Measurements from ENCODE around the gene FSHR. TPM values are rescaled to one million over a fixed set of nuclear protein-coding genes. Genes with fewer than 3 reads are reported as not detected.

The FSHR gene
- total and polyA plus RNA-seq, 2 experiments from 2014 or later = not detected

- peaks cover 4% of the 10 kb centered on the region; the same call in 1 of the 2 replicates for H3K9me2 ChIP-seq (ENCODE audit: insufficient read depth)
Measured at GRCh38 chr2:48983551-48983950, 170.8 kb downstream of the FSHR start.

More at GRCh38 chr2:48983551-48983950, 170.8 kb downstream of the FSHR start:
- H3K27ac ChIP-seq (ENCODE audit: low read depth) = no peak overlapping the region
- Mint-ChIP-seq H3K27ac (no peak overlapping the region), H3K36me3 (ENCODE audit: low read depth) (no peaks in the 10 kb centered on the region), H3K4me3 (no peak overlapping the region), H3K4me1 (no peaks in the 10 kb centered on the region), H3K27me3 (ENCODE audit: insufficient read depth, low read depth, poor library complexity) (peaks cover 3% of the 10 kb centered on the region), H3K9me3 (peaks cover 3% of the 10 kb centered on the region; the same call in 1 of the 3 replicates)
- no peaks in the 10 kb centered on the region for H3K79me2 ChIP-seq (replicated peaks; ENCODE audit: insufficient read depth)
- no peak overlapping the region for H3K4me3 ChIP-seq
- TF ChIP-seq JUNB (IDR thresholded peaks at IDR 0.05; ENCODE audit: unreplicated experiment) = no peak
- no peak for TF ChIP-seq ZNF114 (CRISPR knock-in tag; IDR thresholded peaks at IDR 0.05)
- TF ChIP-seq ZNF462 (CRISPR knock-in tag; IDR thresholded peaks at IDR 0.05) = no peak
- TF ChIP-seq POLR2AphosphoS5 (IDR thresholded peaks at IDR 0.05; ENCODE audit: low read depth) = no peak
- no peak for TF ChIP-seq STAT1 (IDR thresholded peaks at IDR 0.05; ENCODE audit: unreplicated experiment)
- no peak for TF ChIP-seq REST (IDR thresholded peaks at IDR 0.05; ENCODE audit: unreplicated experiment)
- TF ChIP-seq ETS1 (IDR thresholded peaks at IDR 0.05) = no peak
- H3K36me3 ChIP-seq (ENCODE audit: insufficient read depth) = no peaks in the 10 kb centered on the region
- H3F3A ChIP-seq (replicated peaks; ENCODE audit: low read depth) = no peaks in the 10 kb centered on the region
- no peaks in the 10 kb centered on the region for H4K20me1 ChIP-seq (replicated peaks; ENCODE audit: insufficient read depth)
- DNase-seq (ENCODE audit: low spot score) (no peak), ATAC-seq (no peak)
- H2AFZ ChIP-seq = no peak overlapping the region
- no peak overlapping the region for H3K4me2 ChIP-seq
- H3K27me3 ChIP-seq (ENCODE audit: insufficient read depth) = no peaks in the 10 kb centered on the region
- no peaks in the 10 kb centered on the region for H3K4me1 ChIP-seq (ENCODE audit: insufficient read depth)
